ENCODE results near the gene APBA1.

DNA sequence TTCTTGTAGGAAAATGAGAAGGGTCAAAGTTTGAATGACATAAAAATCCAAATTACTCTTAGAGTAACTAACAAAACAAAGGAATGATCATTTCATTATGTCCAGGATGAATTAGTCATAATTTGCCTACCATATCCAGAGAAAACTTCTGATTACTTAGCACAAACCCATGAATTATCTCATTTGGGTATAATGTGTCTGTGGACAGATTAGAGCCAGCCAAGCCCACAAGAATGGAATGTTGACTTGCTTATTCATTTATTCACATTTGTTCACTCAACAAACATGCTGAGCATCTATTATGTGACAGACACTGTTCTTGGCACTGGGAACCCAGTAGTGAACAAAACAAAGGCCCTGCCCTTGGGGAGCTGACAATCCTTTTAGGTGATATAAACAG is 87.4 kb downstream of the APBA1 start:
- TF ChIP-seq, protein P1, sequence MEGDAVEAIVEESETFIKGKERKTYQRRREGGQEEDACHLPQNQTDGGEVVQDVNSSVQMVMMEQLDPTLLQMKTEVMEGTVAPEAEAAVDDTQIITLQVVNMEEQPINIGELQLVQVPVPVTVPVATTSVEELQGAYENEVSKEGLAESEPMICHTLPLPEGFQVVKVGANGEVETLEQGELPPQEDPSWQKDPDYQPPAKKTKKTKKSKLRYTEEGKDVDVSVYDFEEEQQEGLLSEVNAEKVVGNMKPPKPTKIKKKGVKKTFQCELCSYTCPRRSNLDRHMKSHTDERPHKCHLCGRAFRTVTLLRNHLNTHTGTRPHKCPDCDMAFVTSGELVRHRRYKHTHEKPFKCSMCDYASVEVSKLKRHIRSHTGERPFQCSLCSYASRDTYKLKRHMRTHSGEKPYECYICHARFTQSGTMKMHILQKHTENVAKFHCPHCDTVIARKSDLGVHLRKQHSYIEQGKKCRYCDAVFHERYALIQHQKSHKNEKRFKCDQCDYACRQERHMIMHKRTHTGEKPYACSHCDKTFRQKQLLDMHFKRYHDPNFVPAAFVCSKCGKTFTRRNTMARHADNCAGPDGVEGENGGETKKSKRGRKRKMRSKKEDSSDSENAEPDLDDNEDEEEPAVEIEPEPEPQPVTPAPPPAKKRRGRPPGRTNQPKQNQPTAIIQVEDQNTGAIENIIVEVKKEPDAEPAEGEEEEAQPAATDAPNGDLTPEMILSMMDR (IDR thresholded peaks at IDR 0.05; ENCODE audit: low read depth, low read length, poor library complexity, severe bottlenecking) = no peak
- TF ChIP-seq EZH2phosphoT487 (IDR thresholded peaks at IDR 0.05; ENCODE audit: borderline replicate concordance, low read length) = no peak
